Measurements from ENCODE around the gene DNAJC6. TPM values are rescaled to one million over a fixed set of nuclear protein-coding genes. Genes with fewer than 3 reads are reported as not detected.
"Not testable (repeated sequence)": the region's sequence is repeated elsewhere in the genome, so short reads cannot be mapped to it uniquely, and the experiment has no call there.

DNAJC6 gene
- polyA plus RNA-seq, 1 donor (not counting 4 experiments of a cell fraction or from before 2014, with no cell fraction given) = 7.7 TPM

DNA sequence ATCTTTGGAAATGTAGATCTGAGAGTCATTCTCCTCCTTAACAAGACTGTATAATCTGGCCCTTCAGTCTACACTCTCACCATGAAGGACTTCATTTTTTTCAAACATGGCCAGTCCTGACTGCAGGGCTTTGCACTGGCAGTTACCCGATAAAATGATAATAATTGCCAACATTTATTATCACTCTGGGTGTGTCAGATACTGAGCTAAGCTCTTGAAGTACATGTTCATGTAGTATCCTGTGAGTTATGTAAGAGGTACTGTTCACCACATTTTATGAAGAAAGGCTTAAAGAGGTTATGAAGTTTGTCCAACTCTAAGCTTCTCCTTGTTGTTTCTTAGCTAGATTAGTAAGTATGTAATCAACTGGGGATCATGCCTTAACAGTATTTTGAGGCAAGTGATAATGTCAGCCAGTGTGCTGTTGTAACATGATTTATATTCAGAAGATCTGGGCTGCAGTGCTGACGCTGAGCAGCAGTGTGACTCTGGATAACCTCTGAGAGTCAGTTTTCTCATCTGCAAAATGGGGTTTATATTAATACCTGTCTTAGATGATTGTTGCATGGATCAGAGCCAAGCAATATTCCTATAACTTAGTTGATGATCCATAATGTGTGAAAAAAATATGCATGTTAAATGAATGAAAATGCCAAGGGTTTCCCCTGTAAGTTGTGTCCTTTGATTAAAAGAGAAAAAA is 69.1 kb downstream of the DNAJC6 start:
- H3K27ac ChIP-seq (ENCODE audit: control insufficient read depth, insufficient read depth, low read length) = no peak overlapping the region
- H3K4me2 ChIP-seq (ENCODE audit: control insufficient read depth, extremely low read depth, insufficient read depth, low read depth, low read length) = no peak overlapping the region
- no peaks in the 10 kb centered on the region for H3K36me3 ChIP-seq (ENCODE audit: control insufficient read depth in 2 of 2, extremely low read depth in 1 of 2, insufficient read depth in 2 of 2, low read length in 2 of 2)
- H3K9me1 ChIP-seq (ENCODE audit: control insufficient read depth, extremely low read depth, insufficient read depth, low read length) = no peaks in the 10 kb centered on the region
- H2AFZ ChIP-seq (ENCODE audit: control insufficient read depth, low read length) = no peak overlapping the region
- dilution Hi-C loops (cut with MboI; ENCODE audit: extremely low pct_ligation_motif_present, low sequenced_read_pairs) = no loop called here
- H3K4me1 ChIP-seq (ENCODE audit: control insufficient read depth, extremely low read depth, insufficient read depth, low read length) = no peaks in the 10 kb centered on the region
- no peaks in the 10 kb centered on the region for H3K79me2 ChIP-seq (ENCODE audit: control insufficient read depth, insufficient read depth, low read length)
- FAIRE-seq (no peak), DNase-seq (ENCODE audit: low read depth, low spot score) (no peak)
- no peaks in the 10 kb centered on the region for H3K27me3 ChIP-seq (ENCODE audit: control insufficient read depth, extremely low read depth, insufficient read depth, low read length)
- no peak overlapping the region for H3K9ac ChIP-seq (ENCODE audit: control insufficient read depth, extremely low read depth, insufficient read depth, low read length)
- TF ChIP-seq, protein P1, sequence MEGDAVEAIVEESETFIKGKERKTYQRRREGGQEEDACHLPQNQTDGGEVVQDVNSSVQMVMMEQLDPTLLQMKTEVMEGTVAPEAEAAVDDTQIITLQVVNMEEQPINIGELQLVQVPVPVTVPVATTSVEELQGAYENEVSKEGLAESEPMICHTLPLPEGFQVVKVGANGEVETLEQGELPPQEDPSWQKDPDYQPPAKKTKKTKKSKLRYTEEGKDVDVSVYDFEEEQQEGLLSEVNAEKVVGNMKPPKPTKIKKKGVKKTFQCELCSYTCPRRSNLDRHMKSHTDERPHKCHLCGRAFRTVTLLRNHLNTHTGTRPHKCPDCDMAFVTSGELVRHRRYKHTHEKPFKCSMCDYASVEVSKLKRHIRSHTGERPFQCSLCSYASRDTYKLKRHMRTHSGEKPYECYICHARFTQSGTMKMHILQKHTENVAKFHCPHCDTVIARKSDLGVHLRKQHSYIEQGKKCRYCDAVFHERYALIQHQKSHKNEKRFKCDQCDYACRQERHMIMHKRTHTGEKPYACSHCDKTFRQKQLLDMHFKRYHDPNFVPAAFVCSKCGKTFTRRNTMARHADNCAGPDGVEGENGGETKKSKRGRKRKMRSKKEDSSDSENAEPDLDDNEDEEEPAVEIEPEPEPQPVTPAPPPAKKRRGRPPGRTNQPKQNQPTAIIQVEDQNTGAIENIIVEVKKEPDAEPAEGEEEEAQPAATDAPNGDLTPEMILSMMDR (optimal IDR thresholded peaks at IDR 0.05 in 1 of 3, IDR thresholded peaks at IDR 0.05 in 1 of 3, conservative IDR thresholded peaks at IDR 0.05 in 1 of 3; ENCODE audit: extremely low read depth in 1 of 3, insufficient read depth in 2 of 3, low read length in 3 of 3) = no peak
- TF ChIP-seq EZH2 (IDR thresholded peaks at IDR 0.05; ENCODE audit: low read length) = no peak
- H4K20me1 ChIP-seq (ENCODE audit: control insufficient read depth, extremely low read depth, insufficient read depth, low read length) = no peaks in the 10 kb centered on the region
- H3K9me3 ChIP-seq (ENCODE audit: control insufficient read depth, low read depth, low read length) = no peaks in the 10 kb centered on the region
- no peak overlapping the region for H3K4me3 ChIP-seq (ENCODE audit: control insufficient read depth in 2 of 3, extremely low read depth in 1 of 3, insufficient read depth in 2 of 3, low read depth in 1 of 3, low read length in 3 of 3)

DNA sequence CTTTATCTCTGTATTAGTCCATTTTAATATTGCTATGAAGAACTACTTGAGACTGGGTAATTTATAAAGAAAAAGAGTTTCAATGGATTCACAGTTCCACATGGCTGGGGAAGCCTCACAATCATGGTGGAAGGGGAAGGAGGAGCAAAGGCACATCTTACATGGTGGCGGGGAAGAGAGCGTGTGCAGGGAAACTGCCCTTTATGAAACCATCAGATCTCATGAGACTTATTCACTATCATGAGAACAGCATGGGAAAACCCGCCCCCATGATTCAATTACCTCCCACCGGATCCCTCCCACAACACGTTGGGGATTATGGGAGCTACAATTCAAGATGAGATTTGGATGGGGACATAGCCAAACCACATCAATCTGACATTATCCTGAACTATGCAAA is 75.1 kb downstream of the DNAJC6 start:
- H3K79me2 ChIP-seq (ENCODE audit: control insufficient read depth, insufficient read depth, low read length); H3K9me1 ChIP-seq (ENCODE audit: control insufficient read depth, extremely low read depth, insufficient read depth, low read length); H4K20me1 ChIP-seq (ENCODE audit: control insufficient read depth, extremely low read depth, insufficient read depth, low read length); H3K4me3 ChIP-seq (ENCODE audit: control insufficient read depth in 2 of 3, extremely low read depth in 1 of 3, insufficient read depth in 2 of 3, low read depth in 1 of 3, low read length in 3 of 3); H3K36me3 ChIP-seq (ENCODE audit: control insufficient read depth in 2 of 2, extremely low read depth in 1 of 2, insufficient read depth in 2 of 2, low read length in 2 of 2); H3K27ac ChIP-seq (ENCODE audit: control insufficient read depth, insufficient read depth, low read length); dilution Hi-C loops (cut with MboI; ENCODE audit: extremely low pct_ligation_motif_present, low sequenced_read_pairs); H2AFZ ChIP-seq (ENCODE audit: control insufficient read depth, low read length); H3K9me3 ChIP-seq (ENCODE audit: control insufficient read depth, low read depth, low read length); H3K27me3 ChIP-seq (ENCODE audit: control insufficient read depth, extremely low read depth, insufficient read depth, low read length); H3K4me1 ChIP-seq (ENCODE audit: control insufficient read depth, extremely low read depth, insufficient read depth, low read length); DNase-seq (ENCODE audit: low read depth, low spot score); FAIRE-seq; H3K4me2 ChIP-seq (ENCODE audit: control insufficient read depth, extremely low read depth, insufficient read depth, low read depth, low read length); H3K9ac ChIP-seq (ENCODE audit: control insufficient read depth, extremely low read depth, insufficient read depth, low read length): not testable (repeated sequence)

DNA sequence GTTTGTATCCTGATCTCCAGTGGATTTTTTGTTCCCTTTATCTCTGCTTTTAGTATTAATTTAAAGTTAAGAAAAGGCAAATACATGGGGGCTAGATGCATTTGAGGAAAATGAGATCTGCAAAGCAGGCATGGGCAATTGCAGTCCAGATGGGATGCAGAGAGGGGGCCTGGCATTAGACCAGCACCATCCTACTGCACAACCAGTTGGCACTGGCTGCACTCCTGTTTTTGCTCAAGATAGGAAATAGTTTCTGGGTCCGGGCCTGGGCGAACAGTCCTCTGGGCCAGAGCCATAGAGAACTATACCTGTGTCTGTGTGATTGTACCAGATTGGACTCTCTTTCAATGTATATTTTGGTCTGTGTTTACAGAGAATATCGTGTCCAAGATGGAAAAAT is 77.1 kb downstream of the DNAJC6 start:
- no peak overlapping the region for H3K4me2 ChIP-seq (ENCODE audit: control insufficient read depth, extremely low read depth, insufficient read depth, low read depth, low read length)
- H3K9ac ChIP-seq (ENCODE audit: control insufficient read depth, extremely low read depth, insufficient read depth, low read length) = no peak overlapping the region
- H3K4me1 ChIP-seq (ENCODE audit: control insufficient read depth, extremely low read depth, insufficient read depth, low read length) = no peaks in the 10 kb centered on the region
- DNase-seq (ENCODE audit: low read depth, low spot score) (no peak), FAIRE-seq (no peak)
- H2AFZ ChIP-seq (ENCODE audit: control insufficient read depth, low read length) = no peak overlapping the region
- H3K9me3 ChIP-seq (ENCODE audit: control insufficient read depth, low read depth, low read length) = no peaks in the 10 kb centered on the region
- H3K27me3 ChIP-seq (ENCODE audit: control insufficient read depth, extremely low read depth, insufficient read depth, low read length) = no peaks in the 10 kb centered on the region
- dilution Hi-C loops (cut with MboI; ENCODE audit: extremely low pct_ligation_motif_present, low sequenced_read_pairs) = no loop called here
- no peak overlapping the region for H3K4me3 ChIP-seq (ENCODE audit: control insufficient read depth in 2 of 3, extremely low read depth in 1 of 3, insufficient read depth in 2 of 3, low read depth in 1 of 3, low read length in 3 of 3)
- no peaks in the 10 kb centered on the region for H3K9me1 ChIP-seq (ENCODE audit: control insufficient read depth, extremely low read depth, insufficient read depth, low read length)
- no peaks in the 10 kb centered on the region for H3K79me2 ChIP-seq (ENCODE audit: control insufficient read depth, insufficient read depth, low read length)
- peaks cover 0 to 8% of the 10 kb centered on the region in 2 experiments for H3K36me3 ChIP-seq (ENCODE audit: control insufficient read depth in 2 of 2, extremely low read depth in 1 of 2, insufficient read depth in 2 of 2, low read length in 2 of 2)
- no peaks in the 10 kb centered on the region for H4K20me1 ChIP-seq (ENCODE audit: control insufficient read depth, extremely low read depth, insufficient read depth, low read length)
- TF ChIP-seq EZH2 (IDR thresholded peaks at IDR 0.05; ENCODE audit: low read length) = no peak
- TF ChIP-seq, protein P1 (optimal IDR thresholded peaks at IDR 0.05 in 1 of 3, IDR thresholded peaks at IDR 0.05 in 1 of 3, conservative IDR thresholded peaks at IDR 0.05 in 1 of 3; ENCODE audit: extremely low read depth in 1 of 3, insufficient read depth in 2 of 3, low read length in 3 of 3) = no peak
- no peak overlapping the region for H3K27ac ChIP-seq (ENCODE audit: control insufficient read depth, insufficient read depth, low read length)

All from keratinocyte (primary cell).